ENCODE measurements around the gene AIRE.

Gene AIRE

DNA sequence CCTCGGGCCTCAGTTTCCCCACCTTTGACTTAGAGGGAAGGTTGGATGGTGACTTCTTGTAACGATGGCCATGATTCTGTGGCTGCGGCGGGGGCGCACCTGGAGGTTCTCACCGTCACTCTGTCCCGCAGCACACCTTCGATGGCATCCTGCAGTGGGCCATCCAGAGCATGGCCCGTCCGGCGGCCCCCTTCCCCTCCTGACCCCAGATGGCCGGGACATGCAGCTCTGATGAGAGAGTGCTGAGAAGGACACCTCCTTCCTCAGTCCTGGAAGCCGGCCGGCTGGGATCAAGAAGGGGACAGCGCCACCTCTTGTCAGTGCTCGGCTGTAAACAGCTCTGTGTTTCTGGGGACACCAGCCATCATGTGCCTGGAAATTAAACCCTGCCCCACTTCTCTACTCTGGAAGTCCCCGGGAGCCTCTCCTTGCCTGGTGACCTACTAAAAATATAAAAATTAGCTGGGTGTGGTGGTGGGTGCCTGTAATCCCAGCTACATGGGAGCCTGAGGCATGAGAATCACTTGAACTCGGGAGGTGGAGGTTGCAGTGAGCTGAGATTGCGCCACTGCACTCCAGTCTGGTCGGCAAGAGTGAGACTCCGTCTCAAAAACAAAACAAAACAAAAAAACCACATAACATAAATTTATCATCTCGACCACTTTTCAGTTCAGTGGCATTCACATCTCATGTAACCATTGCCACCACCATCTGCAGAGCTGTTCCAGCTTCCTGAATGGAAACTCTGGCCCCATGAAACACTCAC is 12.0 kb downstream of the AIRE start:
- no peaks in the 10 kb centered on the region for H3K27me3 ChIP-seq (replicated peaks in 2 of 5; ENCODE audit: control insufficient read depth in 4 of 5, insufficient read depth in 5 of 5, low read length in 4 of 5)
- no peak overlapping the region for H3K27ac ChIP-seq (ENCODE audit: insufficient read depth in 1 of 2, low read depth in 1 of 2, low read length in 2 of 2, poor library complexity in 1 of 2, severe bottlenecking in 2 of 2)
- 9% methylated on average over 11 of the region's 22 CpGs for WGBS (ENCODE audit: insufficient coverage)
- DNase-seq: peak; percentile 80 to 85 (median 83)
- peaks cover 7 to 68% (median 62%) of the 10 kb centered on the region in 4 experiments for H3K4me1 ChIP-seq (ENCODE audit: control extremely low read depth in 1 of 4, control insufficient read depth in 4 of 4, insufficient read depth in 4 of 4, low read length in 3 of 4)
- peak overlapping the region in 4 of 7 experiments; percentile 19 to 44 (median 24) for H3K4me3 ChIP-seq (ENCODE audit: control insufficient read depth in 1 of 7, extremely low read depth in 1 of 7, insufficient read depth in 4 of 7, low read depth in 2 of 7, low read length in 6 of 7)
- no peaks in the 10 kb centered on the region for H3K9me3 ChIP-seq (ENCODE audit: control extremely low read depth in 1 of 5, control insufficient read depth in 4 of 5, insufficient read depth in 2 of 5, low read depth in 1 of 5, low read length in 4 of 5)
- no peaks in the 10 kb centered on the region for H3K36me3 ChIP-seq (ENCODE audit: control insufficient read depth in 4 of 4, insufficient read depth in 4 of 4, low read length in 3 of 4)
- ChIA-PET CTCF (interaction anchor here (0.8 to 4.0 kb wide), 12 partner anchors 11 to 282 kb away, joined by 3 to 16 read pairs (median 4); partner anchors contain the start of gene AIRE), POLR2A (no interaction called here)

DNA sequence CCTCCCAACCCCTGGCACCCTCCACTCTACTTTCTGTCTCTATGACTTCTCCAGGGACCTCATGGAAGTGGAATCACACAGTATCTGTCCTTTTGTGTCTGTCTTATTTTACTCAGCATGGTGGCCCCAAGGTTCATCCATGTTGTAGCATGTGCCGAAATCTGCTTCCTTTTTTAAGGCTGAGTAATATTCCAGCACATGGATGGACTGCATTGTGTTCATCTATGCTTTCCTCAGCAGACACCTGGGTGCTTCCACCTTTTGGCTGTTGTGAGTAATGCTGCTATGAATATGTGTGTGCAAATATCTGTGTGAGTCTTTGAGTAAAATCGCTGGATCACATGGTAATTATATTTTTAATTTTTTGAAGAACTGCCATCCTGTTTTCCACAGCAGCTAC is 12.6 kb downstream of the AIRE start:
- no peak overlapping the region for H3K27ac ChIP-seq (ENCODE audit: insufficient read depth in 1 of 2, low read depth in 1 of 2, low read length in 2 of 2, poor library complexity in 1 of 2, severe bottlenecking in 2 of 2)
- DNase-seq: peak in 2 of 3 donors; percentile 64 to 67

DNA sequence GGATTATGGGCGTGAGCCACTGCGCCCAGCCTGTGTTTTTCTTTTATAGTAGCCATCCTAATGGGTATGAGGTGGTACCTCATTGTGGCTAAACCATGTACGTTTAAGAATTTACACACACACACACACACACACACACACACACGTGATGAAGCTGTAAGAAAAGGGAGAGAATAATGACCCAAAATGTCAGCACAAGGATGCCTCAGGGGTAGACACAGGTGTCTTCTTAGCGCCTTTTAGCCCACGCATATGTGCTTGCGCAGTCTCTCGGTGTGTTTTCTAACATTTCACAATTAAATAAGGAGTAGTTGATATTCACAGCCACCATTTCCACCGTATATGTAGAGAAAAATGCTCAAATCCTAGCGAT is 13.4 kb downstream of the AIRE start:
- no peaks in the 10 kb centered on the region for H3K9me3 ChIP-seq (ENCODE audit: control extremely low read depth in 1 of 5, control insufficient read depth in 4 of 5, insufficient read depth in 2 of 5, low read depth in 1 of 5, low read length in 4 of 5)
- peaks cover 0 to 2% (median 0%) of the 10 kb centered on the region in 4 experiments for H3K36me3 ChIP-seq (ENCODE audit: control insufficient read depth in 4 of 4, insufficient read depth in 4 of 4, low read length in 3 of 4)
- ChIA-PET POLR2A (no interaction called here), CTCF (interaction anchor here (1.8 to 2.3 kb wide), 3 partner anchors 12 to 44 kb away, joined by 6 to 10 read pairs (median 6); partner anchors contain the start of gene AIRE)
- peak overlapping the region; percentile 39 to 84 (median 77) for H3K4me3 ChIP-seq (ENCODE audit: control insufficient read depth in 1 of 7, extremely low read depth in 1 of 7, insufficient read depth in 4 of 7, low read depth in 2 of 7, low read length in 6 of 7)
- H3K4me1 ChIP-seq (ENCODE audit: control extremely low read depth in 1 of 4, control insufficient read depth in 4 of 4, insufficient read depth in 4 of 4, low read length in 3 of 4): peaks cover 7 to 73% (median 63%) of the 10 kb centered on the region in 4 experiments
- no peaks in the 10 kb centered on the region for H3K27me3 ChIP-seq (replicated peaks in 2 of 5; ENCODE audit: control insufficient read depth in 4 of 5, insufficient read depth in 5 of 5, low read length in 4 of 5)
- peak; percentile 35 to 71 (median 52) for DNase-seq
- WGBS (ENCODE audit: insufficient coverage): 12% methylated on average over 3 of the region's 10 CpGs
- H3K27ac ChIP-seq (ENCODE audit: insufficient read depth in 1 of 2, low read depth in 1 of 2, low read length in 2 of 2, poor library complexity in 1 of 2, severe bottlenecking in 2 of 2): peak overlapping the region in 1 of 2 experiments; percentile 73

More for the DNA sequence above, 12.6 kb downstream of the AIRE start:
- Histone ChIP-seq H3K4me3 (ENCODE audit: control insufficient read depth in 1 of 7, extremely low read depth in 1 of 7, insufficient read depth in 4 of 7, low read depth in 2 of 7, low read length in 6 of 7) (no peak overlapping the region), H3K4me1 (ENCODE audit: control extremely low read depth in 1 of 4, control insufficient read depth in 4 of 4, insufficient read depth in 4 of 4, low read length in 3 of 4) (peaks cover 7 to 70% (median 63%) of the 10 kb centered on the region in 4 experiments), H3K27me3 (replicated peaks in 2 of 5; ENCODE audit: control insufficient read depth in 4 of 5, insufficient read depth in 5 of 5, low read length in 4 of 5) (no peaks in the 10 kb centered on the region), H3K9me3 (ENCODE audit: control extremely low read depth in 1 of 5, control insufficient read depth in 4 of 5, insufficient read depth in 2 of 5, low read depth in 1 of 5, low read length in 4 of 5) (no peaks in the 10 kb centered on the region), H3K36me3 (ENCODE audit: control insufficient read depth in 4 of 4, insufficient read depth in 4 of 4, low read length in 3 of 4) (no peaks in the 10 kb centered on the region)
- ChIA-PET CTCF (interaction anchor here (0.8 to 2.3 kb wide), 11 partner anchors 11 to 283 kb away, joined by 3 to 10 read pairs (median 4); partner anchors contain the start of gene AIRE), POLR2A (no interaction called here)
- 90% methylated on average over 2 of the region's 2 CpGs for WGBS (ENCODE audit: insufficient coverage)

DNA sequence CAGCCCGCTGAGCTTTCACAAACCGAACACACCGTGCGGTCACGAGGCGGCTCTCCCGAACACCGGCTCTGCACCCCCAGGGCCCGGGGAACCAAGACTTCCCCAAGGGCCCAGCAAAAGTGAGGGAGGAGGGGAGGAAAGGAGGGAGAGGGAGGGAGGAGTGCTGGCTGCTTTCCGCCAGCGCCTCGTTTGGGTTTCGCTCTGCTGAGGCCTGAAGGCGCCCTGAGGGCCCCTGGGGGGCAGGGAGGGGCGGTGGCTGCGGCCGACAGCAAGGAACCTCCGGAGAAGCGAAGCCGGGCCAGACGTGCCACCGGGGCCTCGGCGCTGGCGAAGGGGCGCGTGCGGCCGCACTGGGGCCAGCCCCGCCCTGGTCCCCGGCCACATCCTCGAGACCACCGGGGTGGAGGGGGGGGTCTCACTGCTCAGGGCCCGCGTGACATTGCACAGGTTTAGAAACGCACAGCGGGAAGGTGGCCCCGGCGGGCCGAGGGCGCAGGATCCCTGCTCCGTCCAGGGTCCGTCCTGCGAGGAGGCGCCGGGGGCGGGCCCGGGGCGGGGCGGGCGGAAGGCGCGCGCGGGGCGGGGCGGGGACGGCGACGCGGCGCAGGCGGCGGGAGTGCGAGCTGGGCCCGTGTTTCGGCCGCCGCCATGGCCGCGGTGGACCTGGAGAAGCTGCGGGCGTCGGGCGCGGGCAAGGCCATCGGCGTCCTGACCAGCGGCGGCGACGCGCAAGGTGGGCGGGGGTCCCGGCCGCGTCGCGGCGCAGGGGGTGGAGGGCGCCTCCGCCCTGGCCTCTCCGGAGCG is 14.0 kb downstream of the AIRE start, which contains the start of gene PFKL:
TSS of gene PFKL (plus strand) at position 596 of the 804 bp plus-strand sequence. CDS start at position 649, 53 bp downstream.
- WGBS (ENCODE audit: insufficient coverage): 0% methylated on average over 78 of the region's 94 CpGs
- peaks cover 7 to 70% (median 61%) of the 10 kb centered on the region in 4 experiments for H3K4me1 ChIP-seq (ENCODE audit: control extremely low read depth in 1 of 4, control insufficient read depth in 4 of 4, insufficient read depth in 4 of 4, low read length in 3 of 4)
- no peaks in the 10 kb centered on the region for H3K27me3 ChIP-seq (replicated peaks in 2 of 5; ENCODE audit: control insufficient read depth in 4 of 5, insufficient read depth in 5 of 5, low read length in 4 of 5)
- ChIA-PET POLR2A (no interaction called here), CTCF (interaction anchor here (2.3 kb wide), 1 partner anchor 13 kb away, joined by 10 read pairs; no protein-coding TSS in a partner anchor)
- peak within 1 kb of the TSS in 1 of 2 experiments; percentile 74 for H3K27ac ChIP-seq (ENCODE audit: insufficient read depth in 1 of 2, low read depth in 1 of 2, low read length in 2 of 2, poor library complexity in 1 of 2, severe bottlenecking in 2 of 2)
- H3K36me3 ChIP-seq (ENCODE audit: control insufficient read depth in 4 of 4, insufficient read depth in 4 of 4, low read length in 3 of 4): peaks cover 0 to 3% (median 0%) of the 10 kb centered on the region in 4 experiments
- H3K4me3 ChIP-seq (ENCODE audit: control insufficient read depth in 1 of 7, extremely low read depth in 1 of 7, insufficient read depth in 4 of 7, low read depth in 2 of 7, low read length in 6 of 7): peak within 1 kb of the TSS; percentile 60 to 84 (median 77)
- peak; percentile 63 to 85 (median 77) for DNase-seq
- H3K9me3 ChIP-seq (ENCODE audit: control extremely low read depth in 1 of 5, control insufficient read depth in 4 of 5, insufficient read depth in 2 of 5, low read depth in 1 of 5, low read length in 4 of 5): no peaks in the 10 kb centered on the region

DNA sequence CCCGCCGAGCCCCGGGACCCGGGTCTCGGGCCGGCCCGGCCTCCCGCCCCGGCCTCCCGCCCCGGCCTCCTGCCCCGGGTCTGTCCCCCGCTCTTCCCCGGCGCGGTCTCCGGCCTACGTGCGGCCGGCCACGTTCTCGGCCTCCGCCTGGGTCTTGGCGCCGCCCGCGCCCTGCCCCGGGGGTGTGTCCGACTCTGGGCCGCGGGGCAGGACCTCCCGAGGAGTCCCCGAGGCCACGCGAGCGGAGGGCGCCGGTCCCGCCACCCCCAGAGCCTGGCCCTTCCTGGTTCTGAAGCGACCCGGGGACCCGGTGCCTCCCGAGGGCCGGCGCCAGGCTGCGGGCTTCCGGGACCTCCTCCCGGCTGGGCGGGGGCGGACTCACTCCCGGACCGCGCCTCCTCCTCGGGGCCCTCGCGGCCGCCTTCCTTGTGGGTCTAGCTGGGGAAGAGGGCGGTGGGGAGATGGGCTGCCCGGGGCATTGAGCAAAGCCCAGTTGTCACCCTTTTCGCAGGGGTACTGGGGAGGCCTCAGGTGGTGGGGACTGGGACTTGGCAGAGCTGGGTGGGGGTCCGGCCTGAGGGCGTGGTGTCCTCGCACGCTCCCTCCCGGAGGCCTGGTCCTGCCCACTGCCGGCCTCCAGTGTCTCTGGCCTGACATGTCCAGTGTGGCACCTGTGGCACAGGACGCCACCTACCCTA is 14.7 kb downstream of the AIRE start:
- ChIA-PET CTCF (no interaction called here), POLR2A (no interaction called here)
- H3K36me3 ChIP-seq (ENCODE audit: control insufficient read depth in 4 of 4, insufficient read depth in 4 of 4, low read length in 3 of 4): peaks cover 0 to 5% (median under 1%) of the 10 kb centered on the region in 4 experiments
- peak; percentile 34 to 61 (median 43) for DNase-seq
- H3K9me3 ChIP-seq (ENCODE audit: control extremely low read depth in 1 of 5, control insufficient read depth in 4 of 5, insufficient read depth in 2 of 5, low read depth in 1 of 5, low read length in 4 of 5): no peaks in the 10 kb centered on the region
- peaks cover 7 to 68% (median 58%) of the 10 kb centered on the region in 4 experiments for H3K4me1 ChIP-seq (ENCODE audit: control extremely low read depth in 1 of 4, control insufficient read depth in 4 of 4, insufficient read depth in 4 of 4, low read length in 3 of 4)
- no peaks in the 10 kb centered on the region for H3K27me3 ChIP-seq (replicated peaks in 2 of 5; ENCODE audit: control insufficient read depth in 4 of 5, insufficient read depth in 5 of 5, low read length in 4 of 5)
- peak overlapping the region in 1 of 2 experiments; percentile 74 for H3K27ac ChIP-seq (ENCODE audit: insufficient read depth in 1 of 2, low read depth in 1 of 2, low read length in 2 of 2, poor library complexity in 1 of 2, severe bottlenecking in 2 of 2)
- H3K4me3 ChIP-seq (ENCODE audit: control insufficient read depth in 1 of 7, extremely low read depth in 1 of 7, insufficient read depth in 4 of 7, low read depth in 2 of 7, low read length in 6 of 7): peak overlapping the region; percentile 60 to 84 (median 75)
- WGBS (ENCODE audit: insufficient coverage): 0% methylated on average over 37 of the region's 67 CpGs

DNA sequence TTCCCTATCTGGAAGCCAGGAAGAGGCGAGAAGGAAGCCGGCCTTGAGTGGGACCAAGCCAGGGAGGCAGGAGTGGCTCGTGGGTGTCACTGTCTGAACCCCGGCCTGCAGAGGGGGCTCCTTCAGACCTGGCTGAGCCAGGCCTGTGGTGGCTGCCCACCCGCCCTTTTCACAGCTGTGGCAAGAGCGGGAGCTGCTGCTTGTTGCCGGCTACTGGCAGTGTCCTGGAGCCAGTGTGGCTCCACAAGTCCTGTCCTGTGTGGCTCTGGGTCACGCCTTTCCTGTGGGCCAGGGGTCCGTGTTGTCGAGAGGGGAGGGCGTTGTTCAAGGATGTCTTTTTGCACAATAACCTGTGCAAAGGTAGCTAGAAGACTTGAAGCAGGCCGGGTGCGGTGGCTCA is 15.5 kb downstream of the AIRE start:
- Histone ChIP-seq H3K27me3 (replicated peaks in 2 of 5; ENCODE audit: control insufficient read depth in 4 of 5, insufficient read depth in 5 of 5, low read length in 4 of 5) (no peaks in the 10 kb centered on the region), H3K9me3 (ENCODE audit: control extremely low read depth in 1 of 5, control insufficient read depth in 4 of 5, insufficient read depth in 2 of 5, low read depth in 1 of 5, low read length in 4 of 5) (no peaks in the 10 kb centered on the region), H3K4me1 (ENCODE audit: control extremely low read depth in 1 of 4, control insufficient read depth in 4 of 4, insufficient read depth in 4 of 4, low read length in 3 of 4) (peaks cover 7 to 64% (median 53%) of the 10 kb centered on the region in 4 experiments), H3K27ac (ENCODE audit: insufficient read depth in 1 of 2, low read depth in 1 of 2, low read length in 2 of 2, poor library complexity in 1 of 2, severe bottlenecking in 2 of 2) (peak overlapping the region in 1 of 2 experiments; percentile 74), H3K4me3 (ENCODE audit: control insufficient read depth in 1 of 7, extremely low read depth in 1 of 7, insufficient read depth in 4 of 7, low read depth in 2 of 7, low read length in 6 of 7) (peak overlapping the region in 6 of 7 experiments; percentile 60 to 84 (median 76)), H3K36me3 (ENCODE audit: control insufficient read depth in 4 of 4, insufficient read depth in 4 of 4, low read length in 3 of 4) (peaks cover 0 to 8% (median 3%) of the 10 kb centered on the region in 4 experiments)
- WGBS (ENCODE audit: insufficient coverage): 81% methylated on average over 13 of the region's 13 CpGs
- ChIA-PET CTCF (no interaction called here), POLR2A (no interaction called here)
- peak in 1 of 3 donors; percentile 28 for DNase-seq

Measured in common myeloid progenitor, CD34-positive (primary cell).